RKO (cell line): ENCODE results near the gene CD300A.
A peak's percentile ranks its signal among the peaks of the same experiment; 100 is the strongest.
"Not testable (repeated sequence)": the region's sequence is repeated elsewhere in the genome, so short reads cannot be mapped to it uniquely, and the experiment has no call there.

Source experiments
- DNase-seq: peaks from one replicate; pipeline ENCODE4 v3.0.0-alpha.2; 2016; ENCODE audit warnings: low spot score

Gene CD300A

GRCh38 chr17:74478420-74479100, 12.1 kb downstream of the CD300A start:
- no peak for DNase-seq

DNA sequence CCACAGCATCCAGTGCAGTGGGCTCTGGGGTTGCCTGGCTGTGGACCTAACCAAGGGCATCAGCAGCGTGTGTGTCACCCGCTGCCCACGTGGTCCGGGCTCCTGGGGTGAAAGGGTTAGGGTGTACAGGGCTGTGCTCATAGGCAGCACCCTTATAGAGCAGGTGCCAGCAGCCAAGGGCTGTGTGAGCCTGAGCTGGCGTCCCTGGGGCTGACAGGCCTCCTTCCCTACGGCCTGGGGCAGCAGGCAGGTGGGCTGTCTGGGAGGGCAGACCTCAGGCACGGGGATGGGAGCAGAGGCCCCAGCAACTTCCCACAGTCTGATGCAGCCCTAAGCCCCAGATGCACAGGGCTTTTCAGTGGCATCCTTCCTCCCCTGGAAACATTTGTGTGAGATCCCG, 13.9 kb downstream of the CD300A start:
- no peak for DNase-seq

DNA sequence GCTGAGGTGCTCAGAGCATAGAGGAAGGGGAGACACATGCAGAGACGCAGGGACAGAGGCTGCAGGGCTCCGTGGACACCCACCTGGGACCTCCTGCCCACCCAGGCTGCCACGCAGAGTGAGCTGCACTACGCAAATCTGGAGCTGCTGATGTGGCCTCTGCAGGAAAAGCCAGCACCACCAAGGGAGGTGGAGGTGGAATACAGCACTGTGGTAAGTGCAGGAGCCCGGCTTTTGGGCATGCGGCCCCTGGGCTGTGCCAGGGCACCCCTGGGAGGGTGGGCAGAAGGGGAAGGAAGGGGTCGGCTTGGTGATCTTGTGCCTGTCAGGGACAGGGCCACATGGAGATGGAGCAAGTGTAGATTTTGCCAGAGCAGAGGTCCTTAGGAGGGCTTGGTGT, 15.2 kb downstream of the CD300A start:
- no peak for DNase-seq

- DNase-seq: no peak
Measured at GRCh38 chr17:74484066-74484465, 17.6 kb downstream of the CD300A start.

DNA sequence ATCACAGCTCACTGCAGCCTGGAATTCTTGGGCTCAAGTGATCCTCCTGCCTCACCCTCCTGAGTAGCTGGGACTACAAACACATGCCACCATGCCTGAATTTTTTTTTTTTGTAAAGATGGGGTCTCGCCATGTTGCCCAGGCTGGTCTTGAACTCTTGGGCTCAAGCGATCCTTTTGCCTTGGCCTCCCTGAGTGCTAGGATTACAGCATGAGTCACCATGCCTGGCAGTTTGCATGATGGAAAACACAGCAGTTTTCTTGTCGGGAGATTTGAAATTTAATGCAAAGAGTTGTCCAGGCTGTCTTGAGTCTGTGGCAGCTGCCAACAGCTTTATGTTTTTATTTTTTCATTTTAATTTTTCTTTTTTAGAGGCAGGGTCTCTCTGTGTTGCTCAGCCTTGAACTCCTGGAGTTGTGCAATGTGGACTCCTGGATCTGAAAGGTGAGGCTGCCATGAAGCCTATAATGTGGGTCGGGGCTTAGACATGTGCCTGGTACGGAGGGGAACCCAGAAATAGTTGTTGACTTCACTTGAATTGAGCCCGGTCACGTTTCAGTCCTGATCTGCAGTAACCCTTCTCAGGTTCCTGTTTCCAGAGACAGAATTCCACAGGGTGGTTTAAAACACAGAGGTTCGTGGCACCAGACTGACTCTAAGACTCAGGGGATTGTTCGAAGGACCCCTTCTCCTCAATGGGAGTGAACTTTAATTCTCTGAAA, 18.7 kb downstream of the CD300A start:
- DNase-seq: no peak

GRCh38 chr17:74485841-74486240, 19.4 kb downstream of the CD300A start:
- no peak for DNase-seq

- DNase-seq: not testable (repeated sequence)
Measured at GRCh38 chr17:74488276-74488675, 21.8 kb downstream of the CD300A start.

- DNase-seq: no peak
Measured at GRCh38 chr17:74490716-74491115, 24.3 kb downstream of the CD300A start.

- DNase-seq: no peak
Measured at GRCh38 chr17:74491626-74492025, 25.2 kb downstream of the CD300A start.

- peak; percentile 72 for DNase-seq
Measured at GRCh38 chr17:74493331-74493833, 26.9 kb downstream of the CD300A start.

DNA sequence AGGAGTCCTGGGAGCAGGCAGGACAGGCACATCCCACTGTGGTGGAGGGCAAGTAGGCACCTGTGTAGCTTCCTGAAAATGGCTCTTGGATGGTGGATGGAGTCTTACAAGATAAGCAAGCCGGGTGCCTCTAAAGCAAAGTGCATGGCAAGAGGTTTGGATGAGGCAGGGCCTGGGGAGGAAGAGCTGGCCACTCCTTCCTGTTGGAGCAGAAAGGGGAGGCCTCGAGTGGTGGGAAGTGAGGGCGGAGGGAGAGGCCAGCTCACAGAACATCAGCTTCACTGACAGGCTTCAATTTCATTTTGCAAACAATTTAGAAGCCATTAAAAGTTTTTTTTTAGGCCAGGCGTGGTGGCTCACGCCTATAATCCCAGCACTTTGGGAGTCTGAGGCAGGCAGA, 31.0 kb downstream of the CD300A start:
- no peak for DNase-seq

GRCh38 chr17:74499992-74500391, 33.6 kb downstream of the CD300A start:
- DNase-seq: no peak

GRCh38 chr17:74502861-74503260, 36.4 kb downstream of the CD300A start:
- DNase-seq: no peak

DNA sequence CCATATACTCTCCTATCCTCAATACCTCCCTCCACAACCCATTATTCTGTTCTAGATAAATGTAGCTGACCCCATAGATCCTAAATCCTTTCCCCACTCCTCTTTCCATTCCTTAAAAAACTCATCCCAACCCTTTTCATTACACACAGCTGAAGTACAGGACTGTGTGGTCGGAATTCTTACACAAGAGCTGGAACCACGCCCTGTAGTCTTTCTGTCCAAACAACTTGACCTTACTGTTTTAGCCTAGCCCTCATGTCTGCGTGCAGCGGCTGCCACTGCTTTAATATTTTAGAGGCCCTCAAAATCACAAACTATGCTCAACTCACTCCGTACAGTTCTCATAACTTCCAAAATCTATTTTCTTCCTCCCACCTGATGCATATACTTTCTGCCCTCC, 37.5 kb downstream of the CD300A start:
- DNase-seq: not testable (repeated sequence)

DNA sequence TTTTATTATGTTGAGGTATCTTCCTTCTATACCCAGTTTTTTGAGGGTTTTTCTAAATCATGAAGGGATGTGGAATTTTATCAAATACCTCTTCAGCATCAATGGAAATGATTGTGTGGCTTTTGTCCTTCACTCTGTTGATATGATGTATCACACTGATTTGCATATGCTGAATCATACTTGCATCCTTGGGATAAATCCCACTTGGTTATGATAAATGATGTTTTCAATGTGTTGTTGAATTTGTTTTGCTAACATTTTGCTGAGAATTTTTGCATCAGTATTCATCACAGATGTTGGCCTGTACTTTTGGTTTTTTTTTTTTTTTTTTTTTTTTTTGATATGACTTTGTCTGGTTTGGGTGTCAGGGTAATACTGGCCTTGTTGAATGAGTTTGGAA, 41.7 kb downstream of the CD300A start:
- DNase-seq: no peak

DNA sequence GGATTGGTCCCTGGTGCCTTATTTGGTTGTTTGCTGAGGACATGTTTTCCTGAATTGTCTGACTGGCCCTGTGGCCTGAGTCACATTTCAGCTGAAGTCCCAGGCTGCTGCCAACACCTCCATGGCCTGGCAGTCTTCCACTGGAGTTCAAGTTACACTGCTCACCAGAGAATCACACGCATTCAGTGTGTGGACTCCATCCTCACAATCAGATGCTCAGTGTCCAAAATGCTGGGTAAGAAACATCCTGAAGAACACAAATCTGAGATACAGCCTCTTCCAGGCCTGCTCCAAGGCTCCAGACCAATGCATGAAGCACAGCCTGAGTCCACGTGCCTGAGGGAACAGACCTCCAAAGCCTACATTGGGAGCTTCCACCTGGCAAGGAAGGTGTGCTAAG, 45.6 kb downstream of the CD300A start:
- DNase-seq: no peak

- peak; percentile 63 for DNase-seq
Measured at GRCh38 chr17:74512624-74513091, 46.2 kb downstream of the CD300A start.

DNA sequence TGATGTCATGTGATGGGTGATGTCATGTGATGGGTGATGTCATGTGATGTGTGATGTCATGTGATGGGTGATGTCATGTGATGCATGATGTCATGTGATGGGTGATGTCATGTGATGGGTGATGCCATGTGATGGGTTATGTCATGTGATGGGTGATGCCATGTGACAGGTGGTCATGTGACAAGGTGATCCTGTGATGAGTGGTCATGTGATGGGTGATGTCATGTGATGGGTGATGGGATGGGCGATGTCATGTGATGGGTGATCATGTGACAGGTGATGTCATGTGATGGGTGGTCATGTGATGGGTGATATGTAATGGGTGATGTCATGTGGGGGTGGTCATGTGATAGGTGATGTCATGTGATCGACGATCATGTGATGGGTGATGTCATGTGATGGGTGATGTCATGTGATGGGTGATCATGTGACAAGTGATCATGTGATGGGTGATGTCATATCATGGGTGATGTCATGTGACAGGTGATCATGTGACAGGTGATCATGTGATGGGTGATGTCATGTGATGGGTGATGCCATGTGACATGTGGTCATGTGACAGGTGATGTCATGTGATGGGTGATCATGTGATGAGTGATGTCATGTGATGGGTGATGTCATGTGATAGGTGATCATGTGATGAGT, 47.7 kb downstream of the CD300A start:
- DNase-seq: peak; percentile 48

DNA sequence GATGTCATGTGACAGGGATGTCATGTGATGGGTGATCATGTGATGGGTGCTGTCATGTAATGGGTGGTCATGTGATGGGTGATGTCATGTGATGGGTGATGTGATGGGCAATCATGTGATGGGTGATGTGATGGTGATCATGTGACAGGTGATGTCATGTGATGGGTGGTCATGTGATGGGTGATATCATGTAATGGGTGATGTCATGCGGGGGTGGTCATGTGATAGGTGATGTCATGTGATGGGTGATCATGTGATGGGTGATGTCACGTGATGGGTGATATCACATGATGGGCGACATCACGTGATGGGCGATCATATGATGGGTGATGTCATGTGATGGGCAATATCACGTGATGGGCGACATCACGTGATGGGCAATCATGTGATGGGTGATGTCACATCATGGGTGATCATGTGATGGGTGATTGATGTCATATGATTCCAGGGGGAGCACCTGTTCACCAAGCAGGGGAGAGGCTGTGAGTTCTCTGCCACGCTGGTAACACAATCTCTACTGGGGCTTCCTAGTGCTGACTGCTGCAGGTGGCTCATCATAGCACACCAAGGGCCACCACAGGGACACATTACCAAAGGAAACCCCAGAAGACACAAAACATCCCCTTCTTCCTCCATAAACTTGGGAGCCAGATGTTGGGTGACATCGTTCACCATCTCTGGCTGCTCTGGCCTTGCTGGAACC, 48.3 kb downstream of the CD300A start:
- peak; percentile 40 for DNase-seq

DNA sequence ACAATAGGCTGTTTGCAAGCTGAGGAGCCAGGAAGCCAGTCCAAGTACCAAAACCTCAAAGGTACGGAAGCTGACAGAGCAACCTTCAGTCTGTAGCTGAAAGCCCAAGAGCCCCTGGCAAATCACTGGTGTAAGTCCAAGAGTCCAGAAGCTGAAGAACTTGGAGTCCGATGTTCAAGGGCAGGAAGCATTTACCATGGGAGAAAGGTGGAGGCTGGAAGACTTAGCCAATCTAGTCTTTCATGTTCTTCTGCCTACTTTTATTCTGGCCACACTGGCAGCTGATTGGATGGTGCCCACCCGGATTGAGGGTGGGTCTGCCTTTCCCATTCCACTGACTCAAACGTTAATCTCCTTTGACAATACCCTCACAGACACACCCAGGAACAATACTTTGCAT, 49.5 kb downstream of the CD300A start:
- no peak for DNase-seq

DNA sequence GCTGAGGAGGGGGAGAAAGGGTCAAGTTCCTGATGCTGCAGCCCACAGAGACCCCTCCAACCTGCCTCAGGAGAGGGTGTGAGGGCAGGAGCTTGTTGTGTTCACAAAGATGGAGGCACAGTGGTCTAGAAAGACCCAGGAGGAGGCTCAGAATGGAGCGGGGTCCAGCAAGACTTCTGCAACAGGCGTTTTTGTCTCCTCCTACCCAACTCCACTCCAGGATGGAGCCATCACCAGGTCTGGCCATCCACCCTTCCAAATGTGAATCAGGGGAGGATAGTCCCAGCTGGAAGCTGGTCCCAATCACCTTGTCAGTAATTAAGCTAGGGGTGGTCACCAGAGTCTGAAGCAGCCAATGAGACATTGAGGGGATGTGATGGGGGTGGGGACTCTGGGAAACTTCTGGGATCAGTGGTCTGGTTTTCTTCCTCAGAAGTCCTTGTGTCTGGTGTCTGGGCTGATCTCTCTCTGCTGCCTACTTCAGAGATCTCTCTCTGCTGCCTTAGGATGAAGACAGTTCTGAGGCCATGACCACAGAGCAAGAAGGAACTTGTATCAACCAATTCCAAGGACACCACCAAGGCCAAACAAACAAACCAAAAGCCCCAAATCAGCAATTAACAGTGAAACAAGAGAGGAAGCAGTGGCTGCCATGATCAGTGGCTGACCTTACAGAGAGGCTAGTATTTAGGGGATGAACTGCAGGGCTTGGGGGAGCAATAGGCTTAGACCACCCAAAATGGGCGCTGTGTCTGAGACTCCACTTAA, 50.3 kb downstream of the CD300A start:
- no peak for DNase-seq
